ENCODE results near the gene ATF5.
A peak's percentile ranks its signal among the peaks of the same experiment; 100 is the strongest.

Gene ATF5

GRCh38 chr19:49911381-49912145 lies 17.4 kb upstream of the ATF5 start:
- peak overlapping the region; percentile 61 for H3K27ac ChIP-seq (ENCODE audit: insufficient read depth, low read length, poor library complexity, severe bottlenecking)
- H3K4me1 ChIP-seq (ENCODE audit: control insufficient read depth, insufficient read depth, low read length, poor library complexity, severe bottlenecking), result peaks cover 11% of the 10 kb centered on the region
- DNase-seq, result no peak
- no peak overlapping the region for H3K4me3 ChIP-seq (ENCODE audit: insufficient read depth, low read depth, low read length, poor library complexity, severe bottlenecking)
- H3K36me3 ChIP-seq (ENCODE audit: control insufficient read depth, insufficient read depth, low read length), result peaks cover 49% of the 10 kb centered on the region
- H3K9me3 ChIP-seq (ENCODE audit: control insufficient read depth, low read length), result no peaks in the 10 kb centered on the region
- H3K27me3 ChIP-seq (replicated peaks; ENCODE audit: control insufficient read depth, insufficient read depth, low read length, poor library complexity, severe bottlenecking), result no peaks in the 10 kb centered on the region

- Histone ChIP-seq H3K36me3 (ENCODE audit: control insufficient read depth, insufficient read depth, low read length) (peaks cover 49% of the 10 kb centered on the region), H3K9me3 (ENCODE audit: control insufficient read depth, low read length) (no peaks in the 10 kb centered on the region)
- DNase-seq, result no peak
Measured at GRCh38 chr19:49912965-49913685, 15.9 kb upstream of the ATF5 start.

GRCh38 chr19:49913720-49914119 lies 15.3 kb upstream of the ATF5 start:
- Histone ChIP-seq H3K4me1 (ENCODE audit: control insufficient read depth, insufficient read depth, low read length, poor library complexity, severe bottlenecking) (peaks cover 11% of the 10 kb centered on the region), H3K36me3 (ENCODE audit: control insufficient read depth, insufficient read depth, low read length) (peaks cover 48% of the 10 kb centered on the region), H3K4me3 (ENCODE audit: insufficient read depth, low read depth, low read length, poor library complexity, severe bottlenecking) (no peak overlapping the region), H3K27me3 (replicated peaks; ENCODE audit: control insufficient read depth, insufficient read depth, low read length, poor library complexity, severe bottlenecking) (no peaks in the 10 kb centered on the region), H3K9me3 (ENCODE audit: control insufficient read depth, low read length) (no peaks in the 10 kb centered on the region), H3K27ac (ENCODE audit: insufficient read depth, low read length, poor library complexity, severe bottlenecking) (no peak overlapping the region)
- DNase-seq, result no peak

More at GRCh38 chr19:49912965-49913685, 15.9 kb upstream of the ATF5 start:
- peaks cover 11% of the 10 kb centered on the region for H3K4me1 ChIP-seq (ENCODE audit: control insufficient read depth, insufficient read depth, low read length, poor library complexity, severe bottlenecking)
- no peaks in the 10 kb centered on the region for H3K27me3 ChIP-seq (replicated peaks; ENCODE audit: control insufficient read depth, insufficient read depth, low read length, poor library complexity, severe bottlenecking)
- no peak overlapping the region for H3K27ac ChIP-seq (ENCODE audit: insufficient read depth, low read length, poor library complexity, severe bottlenecking)
- H3K4me3 ChIP-seq (ENCODE audit: insufficient read depth, low read depth, low read length, poor library complexity, severe bottlenecking), result no peak overlapping the region

- H3K27me3 ChIP-seq (replicated peaks; ENCODE audit: control insufficient read depth, insufficient read depth, low read length, poor library complexity, severe bottlenecking), result no peaks in the 10 kb centered on the region
- H3K36me3 ChIP-seq (ENCODE audit: control insufficient read depth, insufficient read depth, low read length), result peaks cover 40% of the 10 kb centered on the region
- H3K4me3 ChIP-seq (ENCODE audit: insufficient read depth, low read depth, low read length, poor library complexity, severe bottlenecking), result no peak overlapping the region
- no peaks in the 10 kb centered on the region for H3K9me3 ChIP-seq (ENCODE audit: control insufficient read depth, low read length)
- no peak overlapping the region for H3K27ac ChIP-seq (ENCODE audit: insufficient read depth, low read length, poor library complexity, severe bottlenecking)
- no peak for DNase-seq
- H3K4me1 ChIP-seq (ENCODE audit: control insufficient read depth, insufficient read depth, low read length, poor library complexity, severe bottlenecking), result peaks cover 11% of the 10 kb centered on the region
Measured at GRCh38 chr19:49915271-49915670, 13.7 kb upstream of the ATF5 start.

- DNase-seq, result no peak
- no peak overlapping the region for H3K27ac ChIP-seq (ENCODE audit: insufficient read depth, low read length, poor library complexity, severe bottlenecking)
- peaks cover 45% of the 10 kb centered on the region for H3K36me3 ChIP-seq (ENCODE audit: control insufficient read depth, insufficient read depth, low read length)
- H3K9me3 ChIP-seq (ENCODE audit: control insufficient read depth, low read length), result no peaks in the 10 kb centered on the region
- H3K27me3 ChIP-seq (replicated peaks; ENCODE audit: control insufficient read depth, insufficient read depth, low read length, poor library complexity, severe bottlenecking), result no peaks in the 10 kb centered on the region
- no peak overlapping the region for H3K4me3 ChIP-seq (ENCODE audit: insufficient read depth, low read depth, low read length, poor library complexity, severe bottlenecking)
- H3K4me1 ChIP-seq (ENCODE audit: control insufficient read depth, insufficient read depth, low read length, poor library complexity, severe bottlenecking), result peaks cover 3% of the 10 kb centered on the region
Measured at GRCh38 chr19:49916839-49917733, 11.9 kb upstream of the ATF5 start.

GRCh38 chr19:49918089-49918488 lies 10.9 kb upstream of the ATF5 start:
- H3K9me3 ChIP-seq (ENCODE audit: control insufficient read depth, low read length), result no peaks in the 10 kb centered on the region
- H3K27me3 ChIP-seq (replicated peaks; ENCODE audit: control insufficient read depth, insufficient read depth, low read length, poor library complexity, severe bottlenecking), result no peaks in the 10 kb centered on the region
- H3K4me3 ChIP-seq (ENCODE audit: insufficient read depth, low read depth, low read length, poor library complexity, severe bottlenecking), result no peak overlapping the region
- peaks cover 4% of the 10 kb centered on the region for H3K4me1 ChIP-seq (ENCODE audit: control insufficient read depth, insufficient read depth, low read length, poor library complexity, severe bottlenecking)
- H3K27ac ChIP-seq (ENCODE audit: insufficient read depth, low read length, poor library complexity, severe bottlenecking), result no peak overlapping the region
- peaks cover 45% of the 10 kb centered on the region for H3K36me3 ChIP-seq (ENCODE audit: control insufficient read depth, insufficient read depth, low read length)
- no peak for DNase-seq

GRCh38 chr19:49920624-49921363 lies 8.2 kb upstream of the ATF5 start:
- H3K4me3 ChIP-seq (ENCODE audit: insufficient read depth, low read depth, low read length, poor library complexity, severe bottlenecking), result no peak overlapping the region
- H3K27ac ChIP-seq (ENCODE audit: insufficient read depth, low read length, poor library complexity, severe bottlenecking), result no peak overlapping the region
- DNase-seq, result no peak
- no peaks in the 10 kb centered on the region for H3K9me3 ChIP-seq (ENCODE audit: control insufficient read depth, low read length)
- peaks cover 50% of the 10 kb centered on the region for H3K36me3 ChIP-seq (ENCODE audit: control insufficient read depth, insufficient read depth, low read length)
- no peaks in the 10 kb centered on the region for H3K27me3 ChIP-seq (replicated peaks; ENCODE audit: control insufficient read depth, insufficient read depth, low read length, poor library complexity, severe bottlenecking)
- peaks cover 7% of the 10 kb centered on the region for H3K4me1 ChIP-seq (ENCODE audit: control insufficient read depth, insufficient read depth, low read length, poor library complexity, severe bottlenecking)

- no peaks in the 10 kb centered on the region for H3K27me3 ChIP-seq (replicated peaks; ENCODE audit: control insufficient read depth, insufficient read depth, low read length, poor library complexity, severe bottlenecking)
- H3K9me3 ChIP-seq (ENCODE audit: control insufficient read depth, low read length), result no peaks in the 10 kb centered on the region
- H3K4me3 ChIP-seq (ENCODE audit: insufficient read depth, low read depth, low read length, poor library complexity, severe bottlenecking), result no peak overlapping the region
- DNase-seq, result no peak
- peaks cover 48% of the 10 kb centered on the region for H3K36me3 ChIP-seq (ENCODE audit: control insufficient read depth, insufficient read depth, low read length)
- peaks cover 7% of the 10 kb centered on the region for H3K4me1 ChIP-seq (ENCODE audit: control insufficient read depth, insufficient read depth, low read length, poor library complexity, severe bottlenecking)
- H3K27ac ChIP-seq (ENCODE audit: insufficient read depth, low read length, poor library complexity, severe bottlenecking), result no peak overlapping the region
Measured at GRCh38 chr19:49921871-49922795, 6.9 kb upstream of the ATF5 start.

Data from effector memory CD4-positive, alpha-beta T cell (primary cell).